Suppressor macrophage treated with lipopolysaccharide for 4 hours (primary cell): ENCODE measurements around the gene ADRA2B.

ENCODE experiments used
- DNase-seq: peaks from one replicate; pipeline ENCODE4 v3.0.0-alpha.2; 2020

Gene ADRA2B

DNA sequence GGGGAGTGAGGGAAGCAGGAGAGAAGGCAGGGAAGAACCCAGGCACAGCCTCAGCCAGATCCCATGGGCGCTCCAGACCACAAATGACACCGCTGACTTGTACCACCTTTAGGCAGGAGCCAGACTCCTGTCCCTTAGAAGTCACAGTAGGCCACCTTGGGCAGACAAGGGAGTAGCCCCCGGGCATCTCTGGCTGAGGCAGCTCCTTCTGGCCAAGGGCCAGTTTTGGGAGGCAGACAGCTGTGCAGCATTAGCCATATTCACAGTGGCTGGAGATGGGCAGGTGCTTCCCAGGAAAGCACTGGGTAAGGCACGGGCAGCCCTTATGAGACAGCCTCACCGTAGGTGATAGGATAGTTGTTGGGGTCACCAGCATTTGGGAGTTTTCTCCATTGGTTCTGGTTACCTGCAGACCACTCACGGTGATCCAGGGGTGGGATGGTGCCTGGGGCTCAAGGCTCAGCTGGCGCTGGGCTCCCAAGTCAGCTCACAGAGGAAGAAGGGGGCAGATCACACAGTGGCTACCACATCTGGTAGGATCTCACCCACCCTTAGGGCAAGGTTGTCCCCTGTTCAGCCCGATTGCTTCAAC, 19.9 kb upstream of the ADRA2B start:
- DNase-seq: no peak

- DNase-seq: no peak
These were observed 19.2 kb upstream of the ADRA2B start for GRCh38 chr2:96135621-96136020.

DNA sequence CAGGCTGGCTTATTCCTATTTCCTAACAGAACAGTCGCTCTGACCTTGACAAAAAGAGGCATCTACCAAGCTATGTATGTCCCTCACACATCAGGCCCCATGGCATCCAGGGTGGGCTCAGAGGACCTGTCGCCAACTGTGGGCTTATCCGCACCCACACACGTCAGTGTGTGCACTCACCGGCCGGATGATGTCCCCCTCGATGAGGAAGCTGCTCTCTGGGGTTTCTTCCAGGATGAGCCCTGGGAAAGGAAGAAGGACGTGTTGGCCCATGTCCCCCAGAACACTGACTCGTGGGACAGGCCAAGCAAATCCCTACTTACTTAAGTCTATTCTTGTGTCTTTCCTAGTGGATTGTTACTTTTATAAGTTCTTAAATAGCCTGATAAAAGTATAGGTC, 18.8 kb upstream of the ADRA2B start:
- DNase-seq: no peak

DNA sequence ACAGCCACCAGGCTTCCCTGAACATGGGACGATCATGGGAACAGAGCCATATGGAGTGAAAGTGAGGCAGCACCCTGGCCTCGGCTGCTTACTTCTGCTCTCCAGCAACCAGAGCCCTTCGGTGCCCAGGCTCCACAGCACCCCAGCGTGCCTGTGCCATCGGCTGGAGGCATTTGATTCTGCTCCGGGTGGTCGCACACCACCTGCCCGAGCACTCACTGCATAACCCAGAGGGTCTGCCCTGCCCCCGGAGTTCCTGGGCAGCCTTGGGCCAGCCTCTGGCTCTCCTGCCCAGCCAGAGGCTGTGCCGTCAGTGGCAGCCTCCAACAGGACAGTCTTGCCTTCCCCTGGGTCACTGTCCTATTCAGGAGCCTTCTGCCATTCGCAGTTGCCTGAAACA, 18.1 kb upstream of the ADRA2B start:
- no peak for DNase-seq

GRCh38 chr2:96131813-96132745, 15.7 kb upstream of the ADRA2B start:
- no peak for DNase-seq

DNA sequence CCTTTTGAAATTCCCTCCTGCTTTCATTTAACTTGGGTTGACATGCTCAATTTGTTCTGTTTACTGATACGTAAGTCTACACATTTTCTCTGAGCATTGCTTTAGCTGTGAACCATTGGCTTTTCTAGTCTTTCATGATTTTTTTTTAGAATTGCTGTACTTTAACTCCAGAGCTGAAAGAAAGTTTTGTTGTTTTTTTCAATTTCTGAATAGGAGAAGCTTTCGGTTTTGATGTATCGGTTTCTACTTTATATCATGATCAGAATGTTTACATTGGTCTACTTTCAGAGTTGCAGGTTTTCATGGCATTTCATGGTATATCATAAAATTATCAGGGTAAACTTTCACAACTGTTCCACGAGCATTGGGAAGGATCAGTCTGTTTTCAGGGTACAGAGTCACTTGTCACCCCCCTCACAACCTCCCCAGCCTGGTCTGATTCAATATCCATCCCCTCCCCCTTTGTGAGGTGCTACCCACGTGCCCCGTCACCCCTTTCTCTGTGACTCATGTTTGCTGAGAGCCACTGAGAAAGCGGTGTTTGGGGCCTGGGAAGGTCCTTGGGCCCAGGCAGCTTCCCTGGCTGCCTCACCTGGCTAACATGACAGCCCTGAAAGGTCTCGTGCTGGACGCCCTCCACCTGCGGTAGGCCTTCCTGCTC, 14.9 kb upstream of the ADRA2B start:
- no peak for DNase-seq

DNA sequence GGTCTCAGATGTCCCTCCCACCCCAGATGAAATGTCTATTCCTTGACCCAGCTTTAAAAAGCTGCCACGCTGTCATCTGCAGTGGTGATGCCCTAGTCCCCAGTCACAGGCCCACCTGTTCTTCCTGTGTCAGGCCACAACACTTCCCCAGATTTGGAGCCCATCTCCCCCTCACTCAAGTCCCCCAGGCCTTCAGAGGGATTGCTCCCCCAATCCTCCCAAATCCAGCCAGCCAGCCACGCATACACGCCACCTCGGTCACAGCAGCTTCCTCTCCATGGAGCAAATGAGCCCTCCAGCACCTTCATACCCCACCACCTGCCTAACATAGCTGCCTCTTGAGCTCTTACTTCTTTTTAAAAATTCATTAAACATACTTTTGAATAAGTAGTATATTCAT, 14.1 kb upstream of the ADRA2B start:
- no peak for DNase-seq

- DNase-seq: no peak
These were observed 13.3 kb upstream of the ADRA2B start for GRCh38 chr2:96129528-96130120.

DNA sequence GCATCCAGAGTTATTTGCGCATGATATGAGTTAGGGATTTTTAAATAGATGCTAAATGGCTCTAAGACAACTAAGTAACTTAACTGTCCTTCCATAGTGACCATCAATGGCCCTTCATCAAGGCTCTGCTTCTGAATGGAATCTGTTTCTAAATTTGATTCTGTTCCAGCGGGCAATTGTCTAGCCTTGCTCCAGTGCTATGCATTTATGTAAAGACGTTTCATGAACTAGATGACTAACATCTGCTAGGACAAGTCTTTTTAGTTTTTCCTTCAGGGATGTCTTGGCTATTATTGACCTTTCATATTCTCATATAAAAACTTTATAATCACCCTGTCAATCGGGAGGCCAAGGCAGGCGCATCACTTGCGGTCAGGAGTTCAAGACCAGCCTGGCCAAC, 12.1 kb upstream of the ADRA2B start:
- no peak for DNase-seq

GRCh38 chr2:96124406-96125265, 8.3 kb upstream of the ADRA2B start:
- DNase-seq: no peak

GRCh38 chr2:96123936-96124335, 7.6 kb upstream of the ADRA2B start:
- DNase-seq: no peak

DNA sequence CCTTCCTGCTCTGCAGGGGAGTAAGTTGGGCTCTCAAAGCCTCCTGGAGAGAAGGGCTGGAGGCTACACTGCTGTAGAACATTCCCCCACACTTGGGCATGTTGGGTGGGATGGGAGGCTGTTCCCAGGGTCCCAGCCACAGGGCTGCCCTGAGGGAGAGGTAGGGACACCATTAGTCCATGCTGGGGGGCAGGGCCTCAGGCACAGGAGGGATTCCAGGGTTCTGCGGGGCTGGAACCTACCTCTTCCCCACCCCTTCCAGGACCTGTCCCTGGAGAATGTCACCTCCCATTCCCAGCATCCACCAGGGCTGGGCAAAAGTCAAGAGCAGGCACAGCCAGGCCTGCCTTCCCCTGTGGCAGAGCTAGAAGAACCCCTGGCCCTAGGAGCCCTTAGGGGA, 6.9 kb upstream of the ADRA2B start:
- no peak for DNase-seq

DNA sequence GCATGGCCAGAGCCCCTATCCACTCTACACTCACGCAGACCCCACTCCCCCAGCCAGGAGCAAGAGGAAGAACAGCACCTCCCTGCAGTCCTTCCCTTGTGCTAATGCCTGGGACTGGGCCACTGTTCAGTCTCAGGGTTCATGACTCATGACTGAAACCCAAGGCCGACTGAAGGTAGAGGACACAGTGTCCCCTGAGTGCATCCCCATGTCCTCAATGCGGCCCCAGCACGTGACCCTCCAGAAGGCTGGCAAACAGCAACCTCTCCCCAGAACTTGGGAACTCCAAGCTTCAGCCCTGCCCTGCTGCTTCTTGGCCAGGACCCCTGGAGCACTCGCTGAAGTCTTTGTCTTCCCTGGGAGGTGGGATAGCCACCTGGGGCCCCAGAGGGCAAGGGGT, 6.0 kb upstream of the ADRA2B start:
- DNase-seq: no peak

DNA sequence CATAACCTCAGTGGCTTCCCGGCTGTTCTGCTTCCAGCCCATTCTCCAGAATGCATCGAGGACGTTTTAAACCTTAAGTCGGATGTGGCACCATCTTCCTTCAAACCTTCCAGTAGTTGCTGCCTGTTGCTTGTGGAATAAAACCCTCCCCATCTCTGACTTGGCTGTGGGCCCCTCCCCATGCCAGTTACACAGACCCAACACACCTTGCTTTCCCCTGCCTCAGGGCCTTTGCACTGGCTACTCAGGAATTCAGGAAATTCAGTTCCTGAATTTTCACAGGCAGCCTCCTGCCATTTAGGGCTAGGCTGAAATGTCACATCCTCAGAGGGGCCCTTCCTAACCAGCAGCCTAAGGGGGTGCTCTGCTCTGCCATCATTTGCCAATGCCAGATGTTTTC, 5.0 kb upstream of the ADRA2B start:
- no peak for DNase-seq

- DNase-seq: no peak
These were observed 4.6 kb upstream of the ADRA2B start for GRCh38 chr2:96120991-96121390.

GRCh38 chr2:96120091-96120720, 3.8 kb upstream of the ADRA2B start:
- DNase-seq: no peak

GRCh38 chr2:96119389-96119751, 3.0 kb upstream of the ADRA2B start:
- no peak for DNase-seq

- no peak for DNase-seq
These were observed 2.5 kb upstream of the ADRA2B start for GRCh38 chr2:96118698-96119388.

GRCh38 chr2:96117701-96118588, 1.6 kb upstream of the ADRA2B start:
- no peak for DNase-seq

DNA sequence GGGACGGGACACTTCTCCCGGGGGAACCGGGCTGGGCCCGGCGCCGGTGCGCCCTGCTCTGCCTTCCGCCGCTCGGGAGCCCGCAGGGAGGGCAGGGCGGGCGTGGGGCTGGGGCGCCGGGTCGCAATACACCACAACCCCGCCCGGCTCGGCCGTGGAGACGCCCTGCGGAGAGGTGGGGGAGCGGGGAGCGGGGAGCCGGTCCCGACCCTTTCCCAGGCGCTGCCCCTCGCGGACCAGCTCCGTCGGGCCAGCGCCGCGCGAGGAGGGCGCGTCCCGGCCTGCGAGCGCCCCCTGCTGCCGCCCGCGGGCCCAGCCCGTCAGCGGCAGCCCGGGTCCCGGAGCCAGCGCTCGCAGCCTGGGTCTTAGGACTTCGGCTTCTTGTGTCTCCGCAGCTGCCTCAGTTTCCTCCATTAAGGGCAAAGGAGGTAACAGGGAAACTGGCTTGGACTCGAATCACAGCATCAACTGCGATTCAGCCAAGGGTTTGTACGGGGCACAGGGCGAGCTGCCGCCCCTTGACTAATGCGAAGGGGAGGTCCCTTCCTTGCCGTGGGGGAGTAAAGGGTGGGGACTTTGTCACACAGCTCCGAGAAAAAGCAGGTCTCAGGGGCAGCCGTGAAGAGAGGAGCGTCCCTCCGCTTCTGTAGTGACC, 635 bp upstream of the ADRA2B start:
- DNase-seq: peak; percentile 82
